ENCODE data around the gene LBR.

Gene LBR

DNA sequence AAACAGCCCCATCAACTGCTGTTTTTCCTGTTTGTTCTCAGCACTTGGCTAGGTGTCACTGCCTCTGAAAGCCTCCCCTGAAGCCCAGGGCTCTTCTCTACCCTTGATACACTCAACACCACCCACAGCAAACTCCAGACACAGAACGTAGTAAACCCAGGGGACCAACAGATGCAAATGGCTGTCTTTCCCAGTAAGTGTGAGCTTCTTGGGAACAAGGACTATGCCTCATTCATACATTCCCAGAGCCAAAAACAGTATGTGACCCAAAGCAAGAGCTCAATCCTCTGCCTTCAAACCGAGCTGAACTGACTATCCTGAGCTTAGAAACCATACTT lies 4.4 kb downstream of the LBR start:
- Histone ChIP-seq H3K36me3 (ENCODE audit: control insufficient read depth, insufficient read depth, low read length) (no peaks in the 10 kb centered on the region), H3K79me2 (ENCODE audit: control insufficient read depth, insufficient read depth, low read length) (peaks cover 53% of the 10 kb centered on the region), H3K27me3 (ENCODE audit: insufficient read depth, low read length, poor library complexity) (no peaks in the 10 kb centered on the region), H3K79me1 (ENCODE audit: low read length) (peaks cover 7% of the 10 kb centered on the region), H3K9ac (ENCODE audit: low read length) (peak overlapping the region; percentile 26), H2AK5ac (ENCODE audit: low read length) (no peak overlapping the region), H4K8ac (ENCODE audit: low read depth, low read length) (no peak overlapping the region), H3K4ac (ENCODE audit: low read depth, low read length) (no peak overlapping the region), H2BK15ac (replicated peaks; ENCODE audit: low read depth) (no peak overlapping the region), H3K4me3 (ENCODE audit: low read length) (no peak overlapping the region), H2BK120ac (ENCODE audit: low read depth, low read length) (no peak overlapping the region), H3K18ac (ENCODE audit: low read length) (no peak overlapping the region), H3K4me1 (ENCODE audit: control insufficient read depth, low read depth, low read length) (peaks cover 24% of the 10 kb centered on the region), H2BK5ac (ENCODE audit: low read length) (peak overlapping the region; percentile 1), H3K56ac (ENCODE audit: low read length) (peak overlapping the region; percentile 66), H4K5ac (ENCODE audit: low read length) (no peak overlapping the region), H3K27ac (ENCODE audit: low read depth, low read length) (no peak overlapping the region), H3K23ac (ENCODE audit: low read length) (no peak overlapping the region), H3K4me2 (ENCODE audit: low read length) (no peak overlapping the region)
- peak; percentile 42 for DNase-seq
- no CpG with 5 or more reads among the region's 2 CpGs for WGBS (ENCODE audit: extremely low coverage, insufficient coverage, low lambda C conversion rate)

- H2BK5ac ChIP-seq (ENCODE audit: low read length) = no peak overlapping the region
- no peak overlapping the region for H3K23ac ChIP-seq (ENCODE audit: low read length)
- H2BK120ac ChIP-seq (ENCODE audit: low read depth, low read length) = no peak overlapping the region
- no peak overlapping the region for H2AK5ac ChIP-seq (ENCODE audit: low read length)
- H3K27me3 ChIP-seq (ENCODE audit: insufficient read depth, low read length, poor library complexity) = no peaks in the 10 kb centered on the region
- DNase-seq = no peak
- no peak overlapping the region for H3K4ac ChIP-seq (ENCODE audit: low read depth, low read length)
- H3K79me2 ChIP-seq (ENCODE audit: control insufficient read depth, insufficient read depth, low read length) = peaks cover 53% of the 10 kb centered on the region
- peaks cover 7% of the 10 kb centered on the region for H3K79me1 ChIP-seq (ENCODE audit: low read length)
- no peak overlapping the region for H3K4me2 ChIP-seq (ENCODE audit: low read length)
- H3K4me1 ChIP-seq (ENCODE audit: control insufficient read depth, low read depth, low read length) = peaks cover 24% of the 10 kb centered on the region
- no peak overlapping the region for H3K4me3 ChIP-seq (ENCODE audit: low read length)
- peak overlapping the region; percentile 66 for H3K56ac ChIP-seq (ENCODE audit: low read length)
- no peak overlapping the region for H3K18ac ChIP-seq (ENCODE audit: low read length)
- no peak overlapping the region for H2BK15ac ChIP-seq (replicated peaks; ENCODE audit: low read depth)
- no peak overlapping the region for H3K27ac ChIP-seq (ENCODE audit: low read depth, low read length)
- WGBS (ENCODE audit: extremely low coverage, insufficient coverage, low lambda C conversion rate) = no CpG with 5 or more reads among the region's 7 CpGs
- peak overlapping the region; percentile 26 for H3K9ac ChIP-seq (ENCODE audit: low read length)
- H4K8ac ChIP-seq (ENCODE audit: low read depth, low read length) = no peak overlapping the region
- H4K5ac ChIP-seq (ENCODE audit: low read length) = no peak overlapping the region
- H3K36me3 ChIP-seq (ENCODE audit: control insufficient read depth, insufficient read depth, low read length) = no peaks in the 10 kb centered on the region
Measured at GRCh38 chr1:225422795-225423517, 4.9 kb downstream of the LBR start.

DNA sequence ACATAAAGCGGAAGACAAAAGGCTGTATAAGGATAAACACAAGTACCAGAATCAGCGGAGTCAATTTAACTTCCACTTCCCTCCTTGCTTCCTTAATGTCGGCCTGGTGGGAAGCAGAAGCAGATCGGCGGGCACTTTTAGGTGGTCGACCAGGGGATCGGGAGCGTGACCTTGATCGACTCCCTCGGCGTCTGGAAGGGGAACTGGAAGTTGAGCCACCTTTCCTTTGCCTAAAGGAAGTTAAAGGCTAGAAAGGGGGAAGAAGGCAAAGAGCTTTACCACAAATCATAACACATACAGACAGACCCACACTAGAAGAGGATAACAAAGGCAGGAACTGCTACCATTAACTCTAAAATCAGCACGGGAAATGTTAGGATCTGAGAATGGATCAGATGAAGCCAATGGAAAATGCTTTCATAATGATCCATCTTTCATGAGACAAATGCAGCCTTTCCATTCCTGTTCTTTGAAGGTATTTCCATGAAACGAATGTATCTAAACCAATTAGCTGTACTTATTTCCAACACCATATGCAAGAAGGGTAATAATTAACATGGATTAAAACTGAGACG lies 5.7 kb downstream of the LBR start:
- no CpG with 5 or more reads among the region's 14 CpGs for WGBS (ENCODE audit: extremely low coverage, insufficient coverage, low lambda C conversion rate)
- H3K4me3 ChIP-seq (ENCODE audit: low read length) = no peak overlapping the region
- H3K36me3 ChIP-seq (ENCODE audit: control insufficient read depth, insufficient read depth, low read length) = no peaks in the 10 kb centered on the region
- H3K27me3 ChIP-seq (ENCODE audit: insufficient read depth, low read length, poor library complexity) = no peaks in the 10 kb centered on the region
- H4K8ac ChIP-seq (ENCODE audit: low read depth, low read length) = no peak overlapping the region
- DNase-seq = no peak
- peak overlapping the region; percentile 8 for H3K4ac ChIP-seq (ENCODE audit: low read depth, low read length)
- no peak overlapping the region for H3K9ac ChIP-seq (ENCODE audit: low read length)
- peaks cover 24% of the 10 kb centered on the region for H3K4me1 ChIP-seq (ENCODE audit: control insufficient read depth, low read depth, low read length)
- no peak overlapping the region for H3K4me2 ChIP-seq (ENCODE audit: low read length)
- H2AK5ac ChIP-seq (ENCODE audit: low read length) = no peak overlapping the region
- no peak overlapping the region for H3K23ac ChIP-seq (ENCODE audit: low read length)
- H3K79me1 ChIP-seq (ENCODE audit: low read length) = peaks cover 5% of the 10 kb centered on the region
- peak overlapping the region; percentile 83 for H3K18ac ChIP-seq (ENCODE audit: low read length)
- no peak overlapping the region for H2BK120ac ChIP-seq (ENCODE audit: low read depth, low read length)
- no peak overlapping the region for H2BK5ac ChIP-seq (ENCODE audit: low read length)
- no peak overlapping the region for H2BK15ac ChIP-seq (replicated peaks; ENCODE audit: low read depth)
- H3K27ac ChIP-seq (ENCODE audit: low read depth, low read length) = no peak overlapping the region
- no peak overlapping the region for H3K56ac ChIP-seq (ENCODE audit: low read length)
- peaks cover 51% of the 10 kb centered on the region for H3K79me2 ChIP-seq (ENCODE audit: control insufficient read depth, insufficient read depth, low read length)
- no peak overlapping the region for H4K5ac ChIP-seq (ENCODE audit: low read length)

- Histone ChIP-seq H2AK5ac (ENCODE audit: low read length) (no peak overlapping the region), H3K9ac (ENCODE audit: low read length) (no peak overlapping the region), H3K27me3 (ENCODE audit: insufficient read depth, low read length, poor library complexity) (no peaks in the 10 kb centered on the region), H4K8ac (ENCODE audit: low read depth, low read length) (no peak overlapping the region), H3K79me2 (ENCODE audit: control insufficient read depth, insufficient read depth, low read length) (peaks cover 27% of the 10 kb centered on the region), H3K4me2 (ENCODE audit: low read length) (no peak overlapping the region), H3K36me3 (ENCODE audit: control insufficient read depth, insufficient read depth, low read length) (no peaks in the 10 kb centered on the region), H3K79me1 (ENCODE audit: low read length) (peaks cover 10% of the 10 kb centered on the region), H3K4ac (ENCODE audit: low read depth, low read length) (no peak overlapping the region), H3K18ac (ENCODE audit: low read length) (no peak overlapping the region), H3K4me3 (ENCODE audit: low read length) (no peak overlapping the region), H3K23ac (ENCODE audit: low read length) (no peak overlapping the region), H2BK120ac (ENCODE audit: low read depth, low read length) (no peak overlapping the region), H3K4me1 (ENCODE audit: control insufficient read depth, low read depth, low read length) (peaks cover 22% of the 10 kb centered on the region), H3K27ac (ENCODE audit: low read depth, low read length) (no peak overlapping the region), H2BK5ac (ENCODE audit: low read length) (no peak overlapping the region), H3K56ac (ENCODE audit: low read length) (no peak overlapping the region), H2BK15ac (replicated peaks; ENCODE audit: low read depth) (no peak overlapping the region), H4K5ac (ENCODE audit: low read length) (no peak overlapping the region)
- WGBS (ENCODE audit: extremely low coverage, insufficient coverage, low lambda C conversion rate) = no CpG with 5 or more reads among the region's 4 CpGs
- DNase-seq = peak; percentile 14
Measured at GRCh38 chr1:225418598-225418997, 9.2 kb downstream of the LBR start.

DNA sequence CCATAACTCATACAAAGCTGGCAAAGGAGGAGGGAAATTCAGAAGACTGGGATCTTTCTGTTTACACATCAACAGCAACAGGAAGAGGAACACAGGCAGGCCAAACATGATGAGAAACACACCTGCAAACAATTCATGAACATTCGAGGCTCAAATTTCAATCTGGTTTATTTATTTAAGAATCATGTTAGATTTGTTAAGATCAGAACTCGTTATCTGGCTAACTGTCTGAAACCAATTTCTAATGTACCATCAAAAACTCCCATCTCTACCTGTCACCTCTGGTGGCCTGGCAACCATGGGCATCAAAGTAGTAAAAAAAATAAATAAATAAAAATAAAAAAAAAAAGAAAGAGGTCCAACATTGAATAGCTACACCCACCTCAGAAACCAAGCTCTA lies 9.8 kb downstream of the LBR start:
- WGBS (ENCODE audit: extremely low coverage, insufficient coverage, low lambda C conversion rate) = no CpG with 5 or more reads among the region's 2 CpGs
- Histone ChIP-seq H3K27me3 (ENCODE audit: insufficient read depth, low read length, poor library complexity) (no peaks in the 10 kb centered on the region), H4K8ac (ENCODE audit: low read depth, low read length) (no peak overlapping the region), H2BK5ac (ENCODE audit: low read length) (no peak overlapping the region), H3K18ac (ENCODE audit: low read length) (no peak overlapping the region), H3K4me3 (ENCODE audit: low read length) (no peak overlapping the region), H2AK5ac (ENCODE audit: low read length) (no peak overlapping the region), H4K5ac (ENCODE audit: low read length) (no peak overlapping the region), H3K79me2 (ENCODE audit: control insufficient read depth, insufficient read depth, low read length) (peaks cover 22% of the 10 kb centered on the region), H3K79me1 (ENCODE audit: low read length) (peaks cover 10% of the 10 kb centered on the region), H3K56ac (ENCODE audit: low read length) (no peak overlapping the region), H2BK15ac (replicated peaks; ENCODE audit: low read depth) (no peak overlapping the region), H3K36me3 (ENCODE audit: control insufficient read depth, insufficient read depth, low read length) (no peaks in the 10 kb centered on the region), H3K4me1 (ENCODE audit: control insufficient read depth, low read depth, low read length) (peaks cover 17% of the 10 kb centered on the region), H2BK120ac (ENCODE audit: low read depth, low read length) (no peak overlapping the region), H3K27ac (ENCODE audit: low read depth, low read length) (no peak overlapping the region), H3K4me2 (ENCODE audit: low read length) (no peak overlapping the region), H3K4ac (ENCODE audit: low read depth, low read length) (no peak overlapping the region), H3K23ac (ENCODE audit: low read length) (no peak overlapping the region), H3K9ac (ENCODE audit: low read length) (no peak overlapping the region)
- DNase-seq = no peak
